Measurements from ENCODE around the gene RAMP3. TPM values are rescaled to one million over a fixed set of nuclear protein-coding genes. Genes with fewer than 3 reads are reported as not detected.

Gene RAMP3
- polyA plus RNA-seq, 3 donors: not detected

DNA sequence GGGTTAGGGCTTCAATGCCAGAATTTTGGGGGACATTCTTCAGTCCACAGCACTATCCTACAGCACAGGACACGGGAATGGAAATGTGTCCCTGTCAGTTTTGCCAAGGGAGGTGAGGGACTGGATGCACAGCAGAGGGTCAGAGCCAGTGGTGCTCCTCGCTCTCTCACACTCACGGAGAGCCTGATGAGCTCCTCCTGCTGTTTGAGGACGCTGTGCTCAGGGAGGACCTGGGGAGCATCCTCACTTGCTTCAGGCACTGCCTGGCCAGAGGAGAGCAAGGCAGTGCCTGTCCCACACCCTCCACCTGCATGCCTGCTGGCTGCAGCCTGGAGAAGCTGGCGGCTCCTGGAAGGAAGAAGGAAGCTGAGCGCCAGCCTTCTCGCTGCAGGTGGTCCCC is 58.6 kb downstream of the RAMP3 start:
- no peak overlapping the region for H2AFZ ChIP-seq (ENCODE audit: insufficient read depth, low read depth, low read length, poor library complexity, severe bottlenecking)

DNA sequence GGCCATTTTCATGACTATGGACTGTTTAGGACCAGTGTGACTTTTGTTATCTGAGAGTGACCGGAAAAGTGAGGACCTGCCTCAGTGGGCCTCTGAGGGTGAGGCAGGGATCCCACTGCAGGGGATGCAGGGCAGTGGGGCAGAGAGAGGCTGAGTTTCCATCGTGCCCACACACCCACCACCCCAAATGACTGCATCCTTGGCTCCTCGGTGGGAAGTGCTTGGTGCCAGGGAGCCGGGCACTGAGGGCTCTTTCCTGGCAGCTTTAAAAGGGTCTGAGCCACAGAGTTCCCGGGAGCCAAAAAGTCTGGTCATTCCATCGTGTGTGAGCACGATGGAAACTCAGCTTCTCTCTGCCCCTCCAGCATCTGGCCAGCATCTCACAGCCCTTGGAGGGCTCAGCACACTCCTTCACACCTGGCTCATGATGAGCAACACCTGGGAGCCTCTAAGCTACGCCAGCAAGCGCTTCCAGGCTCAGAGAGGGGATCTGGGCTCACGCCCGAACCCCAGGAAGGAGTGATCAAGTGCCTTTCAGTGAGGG is 59.1 kb downstream of the RAMP3 start:
- Histone ChIP-seq H3K36me3 (replicated peaks in 1 of 2; ENCODE audit: control insufficient read depth in 1 of 2, insufficient read depth in 2 of 2, low read length in 2 of 2) (no peaks in the 10 kb centered on the region), H3K4me1 (ENCODE audit: control insufficient read depth in 1 of 2, insufficient read depth in 2 of 2, low read length in 2 of 2) (no peaks in the 10 kb centered on the region), H3K4me2 (replicated peaks; ENCODE audit: extremely low read depth, low read length, poor library complexity, severe bottlenecking) (no peak overlapping the region), H3K27me3 (ENCODE audit: control insufficient read depth in 2 of 2, insufficient read depth in 2 of 2, low read length in 2 of 2) (peaks cover 0 to 10% of the 10 kb centered on the region in 2 donors), H2AFZ (ENCODE audit: insufficient read depth, low read depth, low read length, poor library complexity, severe bottlenecking) (no peak overlapping the region), H3K27ac (ENCODE audit: low read depth in 1 of 2, low read length in 2 of 2) (no peak overlapping the region), H4K20me1 (ENCODE audit: insufficient read depth, low read length) (no peaks in the 10 kb centered on the region), H3K9ac (ENCODE audit: insufficient read depth, low read length, poor library complexity, severe bottlenecking) (no peak overlapping the region), H3K79me2 (ENCODE audit: insufficient read depth, low read length) (no peaks in the 10 kb centered on the region), H3K4me3 (replicated peaks in 1 of 3; ENCODE audit: low read depth in 2 of 3, low read length in 3 of 3) (no peak overlapping the region), H3K9me3 (replicated peaks in 1 of 2; ENCODE audit: control insufficient read depth in 1 of 2, insufficient read depth in 1 of 2, low read length in 2 of 2) (no peaks in the 10 kb centered on the region)
- DNase-seq: no peak
- H3K4me3 Mint-ChIP-seq: no peak overlapping the region
- TF ChIP-seq, protein P1, sequence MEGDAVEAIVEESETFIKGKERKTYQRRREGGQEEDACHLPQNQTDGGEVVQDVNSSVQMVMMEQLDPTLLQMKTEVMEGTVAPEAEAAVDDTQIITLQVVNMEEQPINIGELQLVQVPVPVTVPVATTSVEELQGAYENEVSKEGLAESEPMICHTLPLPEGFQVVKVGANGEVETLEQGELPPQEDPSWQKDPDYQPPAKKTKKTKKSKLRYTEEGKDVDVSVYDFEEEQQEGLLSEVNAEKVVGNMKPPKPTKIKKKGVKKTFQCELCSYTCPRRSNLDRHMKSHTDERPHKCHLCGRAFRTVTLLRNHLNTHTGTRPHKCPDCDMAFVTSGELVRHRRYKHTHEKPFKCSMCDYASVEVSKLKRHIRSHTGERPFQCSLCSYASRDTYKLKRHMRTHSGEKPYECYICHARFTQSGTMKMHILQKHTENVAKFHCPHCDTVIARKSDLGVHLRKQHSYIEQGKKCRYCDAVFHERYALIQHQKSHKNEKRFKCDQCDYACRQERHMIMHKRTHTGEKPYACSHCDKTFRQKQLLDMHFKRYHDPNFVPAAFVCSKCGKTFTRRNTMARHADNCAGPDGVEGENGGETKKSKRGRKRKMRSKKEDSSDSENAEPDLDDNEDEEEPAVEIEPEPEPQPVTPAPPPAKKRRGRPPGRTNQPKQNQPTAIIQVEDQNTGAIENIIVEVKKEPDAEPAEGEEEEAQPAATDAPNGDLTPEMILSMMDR (IDR thresholded peaks at IDR 0.05): no peak
- H3K27me3 Mint-ChIP-seq (ENCODE audit: low read depth in 3 of 3): peaks cover 13 to 35% (median 23%) of the 10 kb centered on the region in 3 donors
- WGBS (ENCODE audit: insufficient coverage): 86% methylated on average over 6 of the region's 11 CpGs
- no peak overlapping the region for H3K27ac Mint-ChIP-seq
- H3K36me3 Mint-ChIP-seq: no peaks in the 10 kb centered on the region
- intact Hi-C loops (cut with micrococcal nuclease): no loop called here
- H3K9me3 Mint-ChIP-seq: peaks cover 0 to 9% (median 2%) of the 10 kb centered on the region in 7 donors
- H3K4me1 Mint-ChIP-seq: peaks cover 5% of the 10 kb centered on the region

More for the DNA sequence above, 58.6 kb downstream of the RAMP3 start:
- H3K27ac Mint-ChIP-seq: no peak overlapping the region
- H3K4me1 ChIP-seq (ENCODE audit: control insufficient read depth in 1 of 2, insufficient read depth in 2 of 2, low read length in 2 of 2): no peaks in the 10 kb centered on the region
- no peak overlapping the region for H3K9ac ChIP-seq (ENCODE audit: insufficient read depth, low read length, poor library complexity, severe bottlenecking)
- H3K4me1 Mint-ChIP-seq: peaks cover 10% of the 10 kb centered on the region
- no peaks in the 10 kb centered on the region for H3K79me2 ChIP-seq (ENCODE audit: insufficient read depth, low read length)
- no peaks in the 10 kb centered on the region for H3K36me3 ChIP-seq (replicated peaks in 1 of 2; ENCODE audit: control insufficient read depth in 1 of 2, insufficient read depth in 2 of 2, low read length in 2 of 2)
- no peak overlapping the region for H3K4me2 ChIP-seq (replicated peaks; ENCODE audit: extremely low read depth, low read length, poor library complexity, severe bottlenecking)
- peaks cover 0 to 10% of the 10 kb centered on the region in 2 donors for H3K27me3 ChIP-seq (ENCODE audit: control insufficient read depth in 2 of 2, insufficient read depth in 2 of 2, low read length in 2 of 2)
- H3K4me3 Mint-ChIP-seq: no peak overlapping the region
- H3K9me3 ChIP-seq (replicated peaks in 1 of 2; ENCODE audit: control insufficient read depth in 1 of 2, insufficient read depth in 1 of 2, low read length in 2 of 2): no peaks in the 10 kb centered on the region
- TF ChIP-seq, protein P1 (IDR thresholded peaks at IDR 0.05): no peak
- peaks cover 0 to 9% (median 2%) of the 10 kb centered on the region in 7 donors for H3K9me3 Mint-ChIP-seq
- WGBS (ENCODE audit: insufficient coverage): 68% methylated on average over 7 of the region's 7 CpGs
- peaks cover 13 to 37% (median 22%) of the 10 kb centered on the region in 3 donors for H3K27me3 Mint-ChIP-seq (ENCODE audit: low read depth in 3 of 3)
- no peak for DNase-seq
- intact Hi-C loops (cut with micrococcal nuclease): no loop called here
- no peaks in the 10 kb centered on the region for H4K20me1 ChIP-seq (ENCODE audit: insufficient read depth, low read length)
- H3K27ac ChIP-seq (ENCODE audit: low read depth in 1 of 2, low read length in 2 of 2): no peak overlapping the region
- H3K4me3 ChIP-seq (replicated peaks in 1 of 3; ENCODE audit: low read depth in 2 of 3, low read length in 3 of 3): no peak overlapping the region
- no peaks in the 10 kb centered on the region for H3K36me3 Mint-ChIP-seq
